ENCODE data around the gene ASCC3.

- TF ChIP-seq, protein P1, sequence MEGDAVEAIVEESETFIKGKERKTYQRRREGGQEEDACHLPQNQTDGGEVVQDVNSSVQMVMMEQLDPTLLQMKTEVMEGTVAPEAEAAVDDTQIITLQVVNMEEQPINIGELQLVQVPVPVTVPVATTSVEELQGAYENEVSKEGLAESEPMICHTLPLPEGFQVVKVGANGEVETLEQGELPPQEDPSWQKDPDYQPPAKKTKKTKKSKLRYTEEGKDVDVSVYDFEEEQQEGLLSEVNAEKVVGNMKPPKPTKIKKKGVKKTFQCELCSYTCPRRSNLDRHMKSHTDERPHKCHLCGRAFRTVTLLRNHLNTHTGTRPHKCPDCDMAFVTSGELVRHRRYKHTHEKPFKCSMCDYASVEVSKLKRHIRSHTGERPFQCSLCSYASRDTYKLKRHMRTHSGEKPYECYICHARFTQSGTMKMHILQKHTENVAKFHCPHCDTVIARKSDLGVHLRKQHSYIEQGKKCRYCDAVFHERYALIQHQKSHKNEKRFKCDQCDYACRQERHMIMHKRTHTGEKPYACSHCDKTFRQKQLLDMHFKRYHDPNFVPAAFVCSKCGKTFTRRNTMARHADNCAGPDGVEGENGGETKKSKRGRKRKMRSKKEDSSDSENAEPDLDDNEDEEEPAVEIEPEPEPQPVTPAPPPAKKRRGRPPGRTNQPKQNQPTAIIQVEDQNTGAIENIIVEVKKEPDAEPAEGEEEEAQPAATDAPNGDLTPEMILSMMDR (IDR thresholded peaks at IDR 0.05), result no peak
- no peak for TF ChIP-seq EZH2 (IDR thresholded peaks at IDR 0.05; ENCODE audit: borderline replicate concordance, insufficient read depth, low read depth, low read length, poor library complexity, severe bottlenecking)
Observed at GRCh38 chr6:100918152-100918551, 37.0 kb upstream of the ASCC3 start.
